GM08714 (cell line): Measurements from ENCODE around the gene EGFL8.

Experiments used
- H3K4me3 ChIP-seq: fragments of 200-500 bp; sonication (Bioruptor generic); 2 replicates; pipeline ENCODE4 v1.5.1; 2014; ENCODE audit warnings: mild to moderate bottlenecking, low read length, inconsistent platforms
- ZNF274 ChIP-seq: IDR thresholded peaks from 2 replicates; pipeline ENCODE4 v1.6.1; 2012; ENCODE audit warnings: mild to moderate bottlenecking, low read depth, low read length

EGFL8 gene

DNA sequence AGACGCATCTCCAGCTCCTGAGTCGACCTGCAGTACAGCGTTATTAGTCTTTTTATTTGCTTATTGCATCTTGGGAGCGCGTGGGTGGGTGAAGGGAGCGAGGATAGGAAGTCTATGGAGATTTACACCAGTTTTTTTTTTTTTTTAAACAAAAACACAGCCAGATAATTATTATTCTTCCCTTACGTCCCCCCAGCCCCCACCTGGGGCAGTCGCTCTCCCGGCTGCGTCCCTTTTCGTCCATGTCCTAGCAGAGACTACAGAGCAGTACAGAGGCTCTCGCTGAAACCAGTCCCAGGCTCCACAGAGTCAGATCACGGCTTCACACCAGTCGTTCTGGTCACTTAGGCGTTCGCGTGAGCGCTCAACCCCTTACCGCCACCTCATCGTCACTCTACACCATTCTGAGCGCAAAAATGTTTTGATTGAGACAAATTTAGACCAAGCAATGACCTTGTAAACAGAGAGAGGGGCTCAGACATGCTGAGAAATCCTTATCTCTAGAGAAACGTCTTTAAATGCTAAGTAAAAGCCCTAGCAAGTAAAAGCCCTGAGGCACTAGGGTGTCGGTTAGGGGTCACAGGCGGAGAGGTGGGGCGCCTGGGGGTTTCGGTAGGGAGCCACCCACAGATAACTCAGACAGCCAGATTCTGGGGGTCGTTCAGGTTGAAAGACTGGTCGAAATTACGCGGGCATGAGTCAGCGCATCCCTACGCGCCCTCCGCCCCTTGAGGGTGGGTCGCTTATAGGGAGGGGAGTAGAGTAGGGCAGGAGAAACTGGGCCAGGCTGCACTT is 11.4 kb upstream of the EGFL8 start:
- no peak overlapping the region for H3K4me3 ChIP-seq
- no peak for TF ChIP-seq ZNF274

DNA sequence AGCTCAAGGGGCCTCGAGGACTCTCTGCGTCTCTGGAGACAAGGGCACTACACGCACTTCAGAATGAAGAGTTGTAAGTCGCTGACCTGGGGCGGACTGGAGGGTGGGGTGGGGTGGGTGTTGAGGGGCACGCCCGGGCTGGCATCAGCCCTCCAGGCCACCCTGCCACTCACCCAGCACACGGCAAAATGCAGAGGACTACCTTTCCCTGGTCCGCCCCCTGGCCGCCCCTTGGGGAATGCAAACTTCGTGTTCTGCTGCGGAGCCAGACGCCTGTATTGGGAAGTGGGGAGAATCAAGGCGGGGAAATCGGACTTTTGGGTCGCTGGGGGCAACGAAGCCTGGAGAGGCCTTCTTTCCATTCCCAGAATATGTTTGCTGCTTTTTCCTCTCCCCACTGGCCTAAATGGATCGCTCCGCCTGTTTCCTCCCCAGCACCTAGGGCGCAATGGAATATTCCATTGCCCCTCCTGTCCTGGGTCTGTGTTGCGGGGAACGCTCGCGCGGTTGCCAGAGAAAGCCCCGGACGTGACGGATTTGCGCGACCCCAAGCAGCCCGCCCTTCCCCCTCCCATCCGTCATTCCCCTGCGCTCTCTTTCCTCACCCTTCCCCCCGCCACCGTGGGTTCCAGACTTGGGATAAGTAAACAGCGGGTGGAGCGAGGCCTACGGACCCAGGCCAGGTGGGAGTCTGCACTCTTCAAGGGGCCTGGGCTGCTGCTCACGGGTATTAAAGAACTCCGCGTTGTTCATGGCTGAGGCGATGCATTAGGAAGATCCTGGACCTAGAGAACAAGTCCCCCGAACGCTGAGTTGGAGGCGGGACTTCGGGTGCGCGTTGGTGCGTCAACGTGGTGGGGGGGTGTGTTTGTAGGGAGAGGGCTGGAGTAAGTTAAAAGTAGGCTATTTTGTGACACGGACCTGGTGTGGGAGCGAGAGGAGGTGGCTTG is 10.6 kb upstream of the EGFL8 start, which contains the start of gene PPT2:
TSS of gene PPT2 (plus strand) at position 578 of the 950 bp plus-strand sequence. CDS start 454 bp downstream, outside the sequence.
- no peak for TF ChIP-seq ZNF274
- H3K4me3 ChIP-seq, result peak within 1 kb of the TSS; percentile 65

GRCh38 chr6:32154514-32155161 is 9.8 kb upstream of the EGFL8 start:
- peak overlapping the region; percentile 65 for H3K4me3 ChIP-seq
- no peak for TF ChIP-seq ZNF274

DNA sequence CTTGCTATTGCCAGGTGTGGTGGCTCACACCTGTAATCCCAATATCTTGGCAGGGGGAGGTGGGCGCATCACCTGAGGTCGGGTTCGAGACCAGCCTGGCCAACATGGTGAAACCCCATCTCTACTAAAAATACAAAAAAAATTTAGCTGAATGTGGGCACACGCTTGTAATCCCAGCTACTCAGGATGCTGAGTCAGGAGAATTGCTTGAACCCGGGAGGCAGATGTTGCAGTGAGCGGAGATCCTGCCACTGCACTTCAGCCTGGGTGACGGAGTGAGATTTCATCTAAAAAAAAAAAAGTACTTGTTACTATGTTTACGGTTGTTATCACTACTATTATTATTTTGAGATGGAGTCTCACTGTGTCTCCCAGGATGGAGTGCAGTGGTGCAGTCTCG is 7.5 kb upstream of the EGFL8 start:
- H3K4me3 ChIP-seq, result no peak overlapping the region
- no peak for TF ChIP-seq ZNF274

DNA sequence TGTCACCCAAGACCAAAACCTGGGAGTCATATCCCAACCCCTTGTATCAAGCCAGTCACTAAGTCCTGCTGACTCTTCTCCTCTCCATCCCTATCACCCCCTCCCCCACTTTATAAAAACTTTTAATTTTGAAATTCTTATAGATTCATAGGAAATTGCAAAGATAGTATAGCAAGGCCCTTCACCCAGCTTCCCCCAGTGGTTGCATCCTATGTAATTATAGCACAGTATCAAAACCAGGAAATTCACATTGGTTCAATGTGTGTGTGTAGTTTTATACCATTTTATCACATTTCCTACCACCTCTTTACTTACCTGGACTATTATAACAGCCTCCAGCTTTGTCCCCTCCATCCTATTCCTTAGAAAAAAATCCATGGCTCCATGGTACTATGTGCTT is 6.3 kb upstream of the EGFL8 start:
- TF ChIP-seq ZNF274, result no peak
- no peak overlapping the region for H3K4me3 ChIP-seq

DNA sequence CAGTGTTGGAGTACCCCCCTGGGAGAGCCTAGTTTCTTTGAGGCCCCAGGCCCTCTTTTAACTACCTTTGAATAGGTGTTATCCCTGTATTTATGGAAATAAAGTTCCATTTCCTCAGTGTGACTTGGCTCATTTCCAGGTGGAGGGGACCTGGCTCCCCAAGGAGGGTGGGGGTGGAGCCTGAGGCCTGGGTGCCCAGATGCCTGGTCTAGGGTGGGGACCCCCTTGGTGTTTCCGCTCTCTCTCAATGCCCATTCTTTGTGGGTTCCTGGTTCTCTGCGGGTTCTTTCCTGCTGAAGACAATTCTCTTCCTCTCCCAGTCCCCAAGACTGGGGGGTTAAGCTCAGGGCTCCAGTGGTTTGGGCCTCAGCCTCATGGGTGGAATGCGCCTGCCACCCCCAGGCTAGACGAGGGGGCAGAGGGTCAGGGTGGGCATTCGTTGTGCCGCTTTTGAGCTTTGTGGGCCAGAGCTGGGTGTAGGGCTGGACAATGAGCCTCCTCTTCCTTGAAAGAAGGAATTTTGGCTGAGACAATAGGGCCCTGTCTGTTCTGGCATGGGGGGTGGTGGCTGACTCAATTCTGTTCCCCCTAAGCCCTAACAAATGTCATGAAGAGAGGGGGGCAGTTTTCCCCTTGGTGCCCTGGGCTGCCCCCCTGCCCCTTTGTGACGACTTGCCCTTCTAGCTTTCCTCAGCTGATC is 686 bp upstream of the EGFL8 start:
- no peak overlapping the region for H3K4me3 ChIP-seq
- TF ChIP-seq ZNF274, result no peak

DNA sequence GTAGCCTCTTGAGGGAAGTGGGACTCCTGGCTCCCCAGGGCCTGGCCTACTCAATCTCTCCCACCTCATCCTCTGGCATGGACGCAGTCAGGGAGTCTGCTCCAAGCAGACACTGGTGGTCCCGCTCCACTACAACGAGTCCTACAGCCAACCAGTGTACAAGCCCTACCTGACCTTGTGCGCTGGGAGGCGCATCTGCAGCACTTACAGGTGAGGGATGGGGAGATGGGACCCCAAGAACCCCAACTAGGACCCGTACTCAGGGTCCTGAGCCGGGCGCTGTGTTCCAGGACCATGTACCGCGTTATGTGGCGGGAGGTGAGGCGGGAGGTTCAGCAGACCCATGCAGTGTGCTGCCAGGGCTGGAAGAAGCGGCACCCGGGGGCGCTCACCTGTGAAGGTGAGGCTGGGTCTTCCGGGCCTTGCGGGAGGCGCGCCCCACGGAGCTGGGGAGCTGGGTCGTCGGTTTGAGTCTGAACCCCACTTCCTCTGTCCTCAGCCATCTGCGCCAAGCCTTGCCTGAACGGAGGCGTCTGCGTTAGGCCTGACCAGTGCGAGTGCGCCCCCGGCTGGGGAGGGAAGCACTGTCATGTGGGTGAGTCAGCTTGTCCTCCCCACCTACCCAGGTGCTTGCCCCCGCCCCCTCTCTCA is 2.1 kb downstream of the EGFL8 start:
- no peak overlapping the region for H3K4me3 ChIP-seq
- no peak for TF ChIP-seq ZNF274

GRCh38 chr6:32167154-32167760 is 2.9 kb downstream of the EGFL8 start:
- no peak overlapping the region for H3K4me3 ChIP-seq
- TF ChIP-seq ZNF274, result no peak

DNA sequence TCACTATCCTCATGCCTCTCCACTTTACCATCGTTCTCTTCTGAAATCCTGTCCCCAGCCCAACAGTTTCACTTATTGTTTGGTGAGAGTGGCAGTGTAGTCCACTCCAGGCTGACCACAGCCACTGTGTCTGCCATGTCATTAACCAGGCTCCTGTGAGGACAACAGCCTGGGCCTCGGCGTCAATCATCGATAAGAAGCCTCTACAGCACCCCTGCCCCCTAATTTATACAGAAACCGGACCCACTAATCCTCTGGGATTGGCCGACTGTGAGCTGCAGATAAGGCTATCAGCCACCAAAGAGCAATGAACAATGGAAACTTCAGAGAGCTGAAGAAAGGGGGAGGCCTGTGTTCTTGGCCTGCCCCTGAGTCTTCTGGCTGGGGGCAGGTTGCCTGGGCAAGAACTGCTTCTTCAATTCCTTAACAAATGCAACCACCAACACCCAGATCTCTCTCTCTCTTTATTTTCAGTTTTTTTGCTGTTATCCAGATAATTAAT is 3.4 kb downstream of the EGFL8 start:
- TF ChIP-seq ZNF274, result no peak
- H3K4me3 ChIP-seq, result no peak overlapping the region

DNA sequence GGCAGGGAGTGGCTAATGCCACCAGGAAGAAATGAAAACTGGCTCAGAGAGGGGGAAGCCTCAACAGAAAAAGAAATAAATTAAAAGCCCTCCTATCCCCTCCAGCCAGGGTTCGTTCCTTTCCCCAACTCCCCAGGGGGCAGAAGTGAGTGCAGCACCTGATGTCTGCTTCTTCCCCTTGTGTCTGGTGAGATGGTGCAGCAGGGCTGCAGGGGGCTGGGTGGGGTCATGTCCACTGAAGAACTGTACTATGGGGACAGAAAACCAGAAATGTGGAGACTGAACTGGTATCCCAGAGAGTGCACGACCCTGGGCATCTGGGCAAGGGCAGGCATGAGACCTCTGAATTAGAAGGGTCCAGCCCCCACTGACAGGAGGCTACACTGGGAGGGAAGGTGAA is 4.0 kb downstream of the EGFL8 start:
- TF ChIP-seq ZNF274, result no peak
- no peak overlapping the region for H3K4me3 ChIP-seq

GRCh38 chr6:32168807-32169591 is 4.6 kb downstream of the EGFL8 start:
- no peak overlapping the region for H3K4me3 ChIP-seq
- TF ChIP-seq ZNF274, result no peak

GRCh38 chr6:32170294-32170693 is 5.9 kb downstream of the EGFL8 start:
- H3K4me3 ChIP-seq, result no peak overlapping the region
- TF ChIP-seq ZNF274, result no peak
